ENCODE results near the gene SHLD1. TPM values are rescaled to one million over a fixed set of nuclear protein-coding genes. Genes with fewer than 3 reads are reported as not detected.

Gene SHLD1
- total RNA-seq, 1 donor from 2014 or later = 7.4 TPM

DNA sequence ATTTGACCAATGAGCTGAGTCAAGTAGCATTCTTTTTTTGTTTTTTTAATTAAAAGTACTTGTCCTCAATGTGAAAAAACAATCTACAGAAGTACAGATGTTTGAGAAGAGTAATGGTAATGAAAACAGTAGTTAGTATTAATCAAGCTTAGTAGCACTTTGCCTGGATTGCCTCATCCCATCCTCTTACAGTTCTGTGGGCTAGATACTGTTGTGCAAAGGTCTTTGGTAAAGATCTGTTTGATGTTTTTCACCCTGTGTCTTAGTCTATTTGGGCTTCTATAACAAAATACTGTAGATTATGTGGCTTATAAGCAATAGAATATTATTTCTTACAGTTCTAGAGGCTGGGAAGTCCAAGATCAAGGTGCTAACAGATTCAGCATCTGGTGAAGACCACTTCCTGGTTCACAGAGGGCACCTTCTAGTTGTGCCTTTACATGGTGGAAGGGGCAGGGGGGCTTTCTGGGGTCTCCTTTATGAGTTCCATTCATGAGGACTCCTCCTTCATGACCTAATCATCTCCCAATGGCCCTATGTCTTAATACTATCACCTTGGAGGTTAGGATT, 84.3 kb downstream of the SHLD1 start:
- intact Hi-C loops (cut with DNase I) = no loop called here
- DNase-seq (no peak), ATAC-seq (ENCODE audit: poor library complexity) (no peak)

DNA sequence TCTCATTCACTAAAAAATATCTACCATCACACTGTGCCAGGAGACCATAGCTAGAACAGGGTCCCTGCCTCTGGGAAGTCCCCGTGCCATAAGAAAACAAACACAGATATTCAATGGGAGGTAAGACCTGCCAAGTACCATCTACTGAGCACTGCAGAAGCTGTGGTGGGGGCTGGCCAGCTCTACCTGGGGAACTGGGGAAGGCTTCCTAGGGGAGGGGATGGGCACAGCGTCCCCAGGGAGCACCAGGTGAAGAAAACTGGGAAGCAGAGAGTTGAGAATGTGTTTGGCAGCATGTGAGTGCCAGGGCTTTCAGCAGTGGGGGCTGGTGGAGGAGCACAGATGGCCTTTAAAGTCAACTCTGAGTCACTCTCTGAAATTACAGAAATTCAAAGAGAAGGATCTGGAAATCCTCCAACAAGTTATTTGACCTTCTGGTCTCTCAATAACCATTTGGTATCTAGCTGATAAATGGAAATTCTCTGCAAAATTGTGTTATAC, 85.2 kb downstream of the SHLD1 start:
- intact Hi-C loops (cut with DNase I) = no loop called here
- DNase-seq (no peak), ATAC-seq (ENCODE audit: poor library complexity) (peak; percentile 43)

DNA sequence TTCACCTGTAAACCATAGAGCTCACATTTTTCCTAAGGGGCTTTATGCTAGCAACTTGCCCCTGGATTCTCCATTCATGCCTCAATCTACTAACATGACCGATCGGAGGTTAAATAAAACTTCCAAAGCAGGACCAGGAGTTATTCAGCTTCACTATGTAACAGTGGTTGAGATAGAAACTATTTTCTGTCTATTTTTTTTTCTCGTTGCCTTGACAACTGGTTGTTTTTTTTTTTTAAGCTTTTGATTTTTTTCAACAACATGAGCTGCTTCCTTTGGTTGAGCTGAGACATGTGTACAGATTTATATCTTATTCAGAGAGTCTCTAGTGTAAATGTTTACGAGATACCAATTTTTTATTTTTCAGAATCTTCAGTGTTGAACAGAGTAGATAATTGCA, 85.7 kb downstream of the SHLD1 start:
- no peak for DNase-seq
- ATAC-seq (ENCODE audit: poor library complexity) = no peak
- intact Hi-C loops (cut with DNase I) = no loop called here

DNA sequence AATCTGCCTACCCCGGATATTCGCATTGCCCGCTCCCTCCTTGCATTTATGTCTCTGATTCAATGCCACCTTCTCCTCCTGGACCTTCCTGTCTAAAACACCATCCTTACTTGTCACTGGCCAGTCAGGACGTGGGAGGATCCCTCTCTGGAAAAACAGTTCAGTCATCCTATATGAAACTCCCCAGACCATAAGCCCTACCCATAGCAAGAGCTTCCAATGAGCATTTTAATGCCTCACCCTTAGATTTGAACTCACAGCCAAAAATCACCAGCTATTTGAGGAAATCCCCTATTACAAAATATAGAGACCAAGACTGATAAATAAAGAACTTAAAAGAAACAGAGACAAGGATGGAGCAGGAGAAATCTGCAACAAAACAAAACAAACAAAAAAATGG, 86.4 kb downstream of the SHLD1 start:
- intact Hi-C loops (cut with DNase I) = no loop called here
- no peak for ATAC-seq (ENCODE audit: poor library complexity)
- DNase-seq = no peak

DNA sequence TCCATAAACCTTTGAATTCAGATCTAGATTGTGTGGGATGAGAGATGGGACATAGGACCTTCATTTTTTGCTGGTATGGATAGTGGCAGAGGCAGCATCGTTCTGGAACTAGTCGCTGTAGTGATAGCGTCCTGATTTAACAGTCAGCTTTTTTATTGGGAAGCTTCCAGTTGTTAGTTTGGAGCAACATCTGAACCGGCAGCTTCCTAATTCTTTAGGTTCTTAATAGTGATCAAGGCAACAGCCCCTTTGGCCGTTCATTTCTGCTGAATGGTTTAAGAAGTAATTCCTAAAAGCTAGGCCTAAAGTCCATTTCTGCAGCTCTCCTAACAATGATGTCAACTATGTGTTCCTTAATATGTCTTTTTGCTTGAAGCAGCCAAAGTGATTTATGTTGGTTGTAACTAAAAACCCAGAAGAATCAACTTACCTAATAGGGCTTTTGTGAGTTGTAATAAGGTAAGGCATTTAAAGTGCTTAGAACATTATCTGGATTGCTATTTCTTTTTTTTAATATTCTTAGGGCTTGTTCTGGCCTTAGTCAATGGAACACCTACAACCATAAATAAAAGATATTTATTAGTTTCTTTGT, 90.3 kb downstream of the SHLD1 start:
- ATAC-seq (ENCODE audit: poor library complexity) (no peak), DNase-seq (no peak)
- intact Hi-C loops (cut with DNase I) = no loop called here

DNA sequence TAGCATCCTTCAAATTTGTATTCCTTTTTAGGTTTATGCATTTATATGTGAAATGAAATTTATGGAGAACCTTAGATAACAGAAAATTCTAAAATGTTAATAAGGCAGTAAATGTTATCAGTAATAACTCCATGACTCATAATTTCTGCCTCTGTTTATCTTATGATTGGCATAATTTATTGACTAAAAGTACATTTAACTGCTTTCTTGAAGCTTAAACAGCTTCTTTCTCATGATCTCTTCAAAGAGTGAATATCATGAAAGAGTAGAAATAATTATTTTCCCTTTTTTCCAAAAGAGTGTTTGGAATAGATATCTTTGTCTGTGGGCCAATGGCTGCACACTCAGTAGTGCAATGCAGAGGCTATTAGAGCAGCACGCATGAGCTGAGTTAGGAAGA, 91.3 kb downstream of the SHLD1 start:
- intact Hi-C loops (cut with DNase I) = no loop called here
- no peak for DNase-seq
- no peak for ATAC-seq (ENCODE audit: poor library complexity)

DNA sequence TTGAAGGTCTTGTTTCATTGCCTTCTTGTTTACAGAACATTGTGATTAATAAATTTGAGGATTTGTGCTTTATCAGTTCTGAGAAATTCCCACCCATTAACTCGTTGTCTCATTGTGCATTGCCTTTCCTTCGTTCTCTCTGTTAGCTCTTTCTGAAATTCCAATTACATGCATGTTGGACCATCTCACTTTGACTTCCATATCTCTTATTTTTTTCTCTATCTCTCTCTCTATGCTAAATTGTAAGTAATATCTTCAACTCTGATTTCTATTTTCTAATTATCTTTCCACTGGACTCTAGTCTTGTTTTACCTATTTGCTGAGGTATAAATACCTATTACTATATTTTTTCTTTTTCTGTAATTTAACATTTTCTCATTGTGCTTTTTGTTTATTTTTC, 92.3 kb downstream of the SHLD1 start:
- ATAC-seq (ENCODE audit: poor library complexity) = no peak
- intact Hi-C loops (cut with DNase I) = no loop called here
- no peak for DNase-seq

DNA sequence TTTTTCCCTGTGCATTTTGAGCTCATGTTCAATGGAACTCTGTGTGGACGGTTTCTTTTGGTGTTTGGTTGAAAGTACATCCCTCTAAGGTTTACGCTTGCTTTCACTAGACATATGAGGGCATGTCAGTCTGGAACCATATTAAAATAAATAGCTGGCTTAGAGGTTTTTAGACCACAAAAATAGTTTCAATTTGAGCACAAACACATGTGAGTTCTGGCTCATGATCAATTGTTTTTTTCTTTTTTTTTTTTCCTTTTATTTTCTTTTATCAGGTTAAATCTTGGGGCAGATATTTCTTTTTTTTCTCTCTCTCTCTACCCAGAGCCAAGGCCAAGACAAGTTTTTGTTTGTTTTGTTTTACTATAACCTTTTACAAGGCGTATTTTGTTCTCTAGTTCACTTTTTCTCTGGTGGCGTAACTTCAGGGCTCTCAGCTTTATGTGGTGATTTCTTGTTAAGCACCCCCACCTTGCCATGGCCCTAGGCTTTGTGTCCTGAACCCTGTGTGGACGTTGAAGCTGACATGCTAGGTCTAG, 92.9 kb downstream of the SHLD1 start:
- intact Hi-C loops (cut with DNase I) = no loop called here
- DNase-seq (no peak), ATAC-seq (ENCODE audit: poor library complexity) (no peak)

DNA sequence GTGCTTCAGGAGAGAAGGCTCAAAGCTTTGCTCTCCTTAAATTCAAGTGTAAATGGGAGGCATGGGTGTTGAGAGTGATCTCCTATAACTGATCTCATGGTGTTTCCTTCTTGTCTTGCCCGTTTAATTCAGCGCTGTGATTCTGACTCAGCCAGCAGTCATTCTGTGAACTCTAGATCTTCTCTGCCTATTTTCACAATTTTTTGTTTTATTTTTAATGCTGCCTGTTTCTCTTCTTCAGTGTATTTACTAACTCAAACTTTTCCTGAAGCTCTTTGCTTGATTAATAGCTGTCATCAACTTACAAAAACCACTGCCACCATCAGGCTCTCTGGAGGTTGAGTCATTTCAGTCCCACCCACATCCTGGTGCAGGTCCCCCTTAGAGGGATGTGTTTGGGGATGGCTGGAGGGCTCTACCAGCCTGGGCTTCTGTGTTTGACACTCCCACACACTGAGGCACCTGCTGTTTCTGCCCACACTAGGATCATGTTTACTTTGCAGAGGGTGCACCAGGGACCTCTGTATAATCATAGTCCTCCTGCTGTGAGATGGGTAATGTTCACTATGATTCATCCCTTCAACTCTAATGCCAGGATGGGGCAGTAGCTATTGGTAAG, 94.0 kb downstream of the SHLD1 start:
- intact Hi-C loops (cut with DNase I) = no loop called here
- no peak for DNase-seq
- ATAC-seq (ENCODE audit: poor library complexity) = no peak

DNA sequence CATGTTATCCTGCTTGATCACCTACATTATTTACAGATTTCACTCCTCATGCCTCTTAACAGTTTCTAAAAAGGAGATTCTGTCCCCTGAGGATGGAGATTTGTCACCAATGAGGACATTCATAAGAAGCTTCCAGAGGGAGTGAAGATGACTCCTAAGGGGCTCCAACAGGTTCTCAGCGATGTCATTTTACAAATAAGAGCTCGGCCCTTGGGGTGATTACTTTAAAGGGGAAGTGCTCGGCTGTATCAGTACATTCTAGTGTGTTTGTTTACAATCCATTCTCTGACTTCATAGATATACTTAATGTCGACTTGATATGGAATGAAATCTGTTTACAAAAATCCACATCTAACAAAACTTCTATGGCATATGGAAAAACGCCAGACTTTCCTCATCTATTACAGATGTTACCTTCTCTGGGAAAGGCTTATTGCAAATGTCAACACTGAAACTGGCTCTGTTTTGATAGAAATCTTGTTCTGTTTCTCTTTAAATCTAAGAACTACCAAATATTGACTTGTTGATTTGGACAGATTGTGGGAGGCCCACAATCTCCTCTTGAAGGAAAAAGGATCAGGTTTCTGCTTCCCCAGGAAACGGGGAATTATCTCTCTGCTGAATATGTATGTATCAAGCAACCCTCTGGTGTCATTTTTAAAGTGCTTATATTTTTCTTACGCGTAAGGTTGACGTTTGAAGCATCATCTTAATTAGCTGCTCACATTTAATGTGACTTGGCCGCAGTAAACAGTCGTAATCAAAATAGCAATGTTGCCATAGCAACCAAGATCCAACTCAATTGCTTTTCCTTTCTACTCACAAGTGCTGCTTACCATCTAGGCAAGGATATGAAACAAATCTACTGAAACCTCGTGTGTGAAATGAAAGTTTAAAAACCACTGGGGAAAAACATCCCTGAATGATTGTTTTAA, 95.7 kb downstream of the SHLD1 start:
- ATAC-seq (ENCODE audit: poor library complexity) (no peak), DNase-seq (no peak)
- intact Hi-C loops (cut with DNase I) = no loop called here

DNA sequence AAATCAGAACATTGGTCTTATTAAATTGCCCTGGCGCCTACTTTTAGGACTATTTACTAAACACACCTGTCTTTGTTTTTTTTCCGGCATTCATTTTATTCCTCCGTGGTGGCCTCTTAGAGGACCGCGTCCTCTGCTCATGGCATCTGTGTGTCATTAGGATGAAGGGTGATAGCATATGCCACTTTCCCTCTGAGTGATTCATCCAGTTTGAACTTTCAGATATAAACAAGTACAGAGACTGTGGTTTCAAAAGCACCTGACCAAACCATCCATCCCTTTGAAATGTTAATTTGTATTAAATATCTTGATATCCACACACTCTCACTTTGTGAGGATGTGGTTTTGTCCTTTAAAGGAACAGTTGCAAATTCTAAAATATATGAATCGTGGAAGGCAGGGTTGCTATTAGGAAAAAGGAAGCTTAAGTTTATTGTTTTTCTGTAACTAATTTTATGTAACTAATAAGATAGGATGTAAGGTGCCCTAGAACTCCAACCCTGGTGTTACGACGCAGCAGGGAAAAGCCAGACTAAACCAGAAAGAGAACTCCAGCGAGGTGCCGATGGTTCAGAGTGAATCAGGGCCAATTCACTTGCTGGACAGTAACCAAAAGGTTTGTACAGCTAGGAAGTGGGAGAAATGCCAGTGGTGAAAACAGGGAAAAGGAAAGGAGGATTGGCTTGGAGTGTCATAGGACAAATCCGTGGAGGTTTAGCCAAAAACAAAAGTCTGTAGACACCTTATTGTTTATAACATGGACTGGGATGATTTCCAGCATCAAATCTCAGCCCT, 98.7 kb downstream of the SHLD1 start:
- intact Hi-C loops (cut with DNase I) = no loop called here
- ATAC-seq (ENCODE audit: poor library complexity) = peak; percentile 66
- DNase-seq = no peak

DNA sequence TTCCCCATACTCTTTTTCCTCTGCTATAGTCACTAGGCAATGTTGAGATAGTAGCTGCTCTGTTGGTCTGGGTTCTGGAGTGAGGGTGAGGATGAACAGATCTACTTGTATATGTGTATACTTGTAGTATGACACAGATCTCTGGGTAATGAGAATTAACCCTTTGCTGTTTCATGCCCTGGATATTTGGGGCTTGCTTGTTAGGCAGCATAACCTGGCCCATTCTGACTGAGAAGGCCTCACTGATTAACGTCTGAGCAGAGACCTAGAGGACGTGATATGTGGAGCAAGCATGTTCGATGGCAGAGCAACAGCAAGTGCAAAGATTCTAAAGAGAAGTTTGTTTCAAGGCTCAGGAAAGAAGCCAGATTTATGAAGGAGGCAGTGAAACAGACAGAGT, 105.7 kb downstream of the SHLD1 start:
- intact Hi-C loops (cut with DNase I) = no loop called here
- no peak for ATAC-seq (ENCODE audit: poor library complexity)
- DNase-seq = no peak

DNA sequence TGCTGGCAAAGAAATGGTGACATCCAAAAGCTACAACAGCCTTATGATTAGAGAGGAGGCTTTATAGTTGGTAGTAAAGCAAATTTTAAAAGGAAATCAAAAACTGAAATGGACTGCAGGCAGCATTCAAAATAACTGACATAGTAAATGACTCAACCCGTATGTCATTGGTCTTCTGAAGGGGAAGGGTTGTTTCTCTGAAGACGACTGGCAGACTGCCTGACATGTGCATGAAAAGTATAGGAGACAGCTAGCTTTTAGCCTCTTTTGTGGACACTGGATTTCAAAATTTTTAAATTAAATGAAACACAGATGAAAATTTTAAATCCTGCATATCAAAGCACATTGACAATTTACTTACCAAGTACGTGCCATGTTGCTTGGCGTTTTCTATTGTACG, 109.4 kb downstream of the SHLD1 start:
- intact Hi-C loops (cut with DNase I) = no loop called here
- ATAC-seq (ENCODE audit: poor library complexity) = no peak
- DNase-seq = no peak

DNA sequence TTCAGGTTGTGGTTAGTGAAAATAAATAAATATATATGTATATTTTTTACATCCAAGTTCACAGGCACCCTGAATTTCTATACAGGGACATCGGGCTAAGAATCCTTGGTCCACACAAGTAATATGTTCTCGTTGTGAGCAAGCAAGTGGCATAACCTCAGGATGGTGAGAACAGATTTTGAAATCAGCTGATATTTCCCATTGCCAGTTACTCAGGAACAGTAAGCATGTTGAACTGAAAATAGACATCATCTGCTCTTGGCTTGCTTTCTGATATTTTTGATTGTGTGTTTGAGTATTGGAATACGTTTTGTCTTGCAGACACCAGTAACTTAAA, 112.5 kb downstream of the SHLD1 start:
- DNase-seq (no peak), ATAC-seq (ENCODE audit: poor library complexity) (peak; percentile 77)
- intact Hi-C loops (cut with DNase I) = no loop called here

DNA sequence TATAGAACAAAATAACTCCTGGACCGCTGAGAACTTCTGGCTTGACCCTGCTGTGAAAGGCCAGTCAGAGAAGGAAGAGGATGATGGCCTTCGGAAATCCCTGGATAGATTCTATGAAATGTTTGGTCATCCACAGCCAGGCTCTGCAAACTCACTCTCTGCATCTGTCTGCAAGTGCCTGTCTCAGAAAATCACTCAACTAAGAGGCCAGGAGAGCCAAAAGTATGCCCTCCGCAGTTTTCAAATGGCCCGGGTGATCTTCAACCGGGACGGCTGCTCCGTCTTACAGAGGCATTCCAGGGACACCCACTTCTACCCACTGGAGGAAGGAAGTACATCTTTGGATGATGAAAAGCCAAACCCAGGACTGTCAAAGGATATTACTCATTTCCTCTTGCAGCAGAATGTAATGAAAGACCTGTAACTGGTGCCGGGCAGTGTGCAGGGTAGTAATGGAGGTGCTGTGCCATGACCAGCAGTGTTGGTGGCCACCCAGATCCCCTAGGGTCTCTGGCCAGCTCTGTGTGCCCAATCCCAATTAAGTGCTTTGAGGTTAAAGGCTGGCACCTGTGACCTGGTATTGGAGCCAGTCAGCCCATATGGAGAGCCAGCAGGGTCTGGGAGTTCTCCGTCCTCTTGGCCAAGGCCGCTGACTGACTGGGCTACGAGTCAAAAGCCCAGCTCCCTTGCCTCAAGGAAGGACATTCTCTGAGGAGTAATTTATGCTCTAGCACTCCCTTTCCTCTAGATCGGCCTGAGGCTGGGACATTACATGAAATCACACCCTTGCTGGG, 113.0 kb downstream of the SHLD1 start:
- ATAC-seq (ENCODE audit: poor library complexity) (peak; percentile 59), DNase-seq (peak; percentile 40)
- intact Hi-C loops (cut with DNase I) = no loop called here

DNA sequence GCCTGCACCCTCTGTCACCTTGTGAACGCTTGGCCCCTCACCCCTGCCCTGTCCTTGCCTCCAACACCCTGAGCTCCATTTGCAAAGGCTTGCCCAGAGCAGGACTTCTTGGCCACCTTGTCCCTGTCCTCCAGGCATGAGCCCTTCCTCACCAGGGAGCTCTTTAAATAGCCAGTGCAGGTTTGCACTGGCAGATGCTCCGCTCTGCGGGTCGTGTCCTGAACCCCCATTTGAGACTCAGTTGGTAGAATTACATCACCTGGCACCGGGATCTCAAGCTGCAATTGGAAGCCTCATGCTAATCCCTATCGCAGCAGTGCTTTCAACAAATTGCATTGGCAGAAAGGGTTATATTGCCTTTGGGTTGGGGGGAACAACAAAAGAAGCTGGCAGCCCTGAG, 114.2 kb downstream of the SHLD1 start:
- no peak for ATAC-seq (ENCODE audit: poor library complexity)
- intact Hi-C loops (cut with DNase I) = no loop called here
- no peak for DNase-seq

DNA sequence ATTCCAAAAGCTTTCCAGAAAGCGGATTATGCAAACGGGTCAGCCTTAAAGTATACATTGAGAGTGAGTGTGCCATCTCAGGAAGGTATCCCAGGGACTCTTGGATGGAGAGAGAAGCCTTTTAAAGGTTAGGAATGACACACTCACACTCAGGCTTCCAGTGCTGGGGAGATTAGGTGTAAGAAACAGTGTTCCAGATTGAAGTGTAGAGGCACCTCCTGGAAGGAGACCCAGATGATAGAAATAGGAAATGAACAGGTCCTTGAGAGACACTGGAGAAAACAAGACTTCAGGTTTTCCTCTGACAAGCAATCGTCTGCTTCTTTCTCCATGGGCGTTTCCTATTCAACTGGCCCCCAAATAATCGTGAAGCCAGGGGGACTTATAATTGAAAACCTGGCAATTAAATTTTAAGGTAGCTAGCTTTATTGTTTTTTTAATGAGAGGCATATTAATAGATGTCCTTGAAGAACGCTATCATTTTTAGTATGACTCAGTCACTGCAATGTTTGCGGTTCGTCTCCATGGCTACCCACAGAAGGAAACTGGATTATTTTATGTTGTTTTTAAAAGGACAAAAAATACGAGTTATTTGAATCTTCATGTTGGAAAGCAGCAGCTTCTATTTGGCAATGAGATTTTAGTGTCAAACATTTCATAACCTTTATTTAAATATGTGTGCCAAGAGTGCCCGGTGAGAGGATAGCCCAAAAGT, 114.8 kb downstream of the SHLD1 start:
- intact Hi-C loops (cut with DNase I) = no loop called here
- DNase-seq = no peak
- no peak for ATAC-seq (ENCODE audit: poor library complexity)
